Smooth muscle cell (in vitro differentiated cells): Measurements from ENCODE around the gene PDE1C. TPM values are rescaled to one million over a fixed set of nuclear protein-coding genes. Genes with fewer than 3 reads are reported as not detected.

Experiments used
- DNase-seq: peaks from one replicate; lab custom pipeline; 2025; ENCODE audit not compliant: unreplicated experiment; lab: John Stamatoyannopoulos, UW
- H2AFZ ChIP-seq: fragments of 200-600 bp; sonication (generic); 2 replicates; pipeline ENCODE4 v1.6.0; 2016; ENCODE audit warnings: antibody characterized with exemption, low read depth, mild to moderate bottlenecking
- H3F3A ChIP-seq: fragments of 200-600 bp; sonication (generic); 2 replicates; pipeline ENCODE4 v1.6.0; 2017; ENCODE audit warnings: antibody characterized with exemption, low read depth
- H3K27ac ChIP-seq: fragments of 200-600 bp; sonication (generic); 2 replicates; pipeline ENCODE4 v1.5.1; 2016; ENCODE audit warnings: low read depth, mild to moderate bottlenecking
- H3K27me3 ChIP-seq: fragments of 200-600 bp; sonication (generic); 2 replicates; pipeline ENCODE4 v1.6.1; 2016; ENCODE audit warnings: low read depth, mild to moderate bottlenecking
- H3K36me3 ChIP-seq: fragments of 200-600 bp; sonication (generic); 2 replicates; pipeline ENCODE4 v1.5.1; 2016; ENCODE audit warnings: low read depth
- H3K4me1 ChIP-seq: fragments of 200-600 bp; sonication (generic); 2 replicates; pipeline ENCODE4 v1.5.1; 2016; ENCODE audit warnings: low read depth
- H3K4me2 ChIP-seq: fragments of 200-600 bp; sonication (generic); 2 replicates; pipeline ENCODE4 v1.6.0; 2016; ENCODE audit warnings: mild to moderate bottlenecking
- H3K4me3 ChIP-seq: fragments of 200-600 bp; sonication (generic); 2 replicates; pipeline ENCODE4 v1.5.1; 2016; ENCODE audit warnings: mild to moderate bottlenecking
- H3K79me2 ChIP-seq: fragments of 200-600 bp; sonication (generic); 2 replicates; pipeline ENCODE4 v1.6.0; 2016; ENCODE audit warnings: low read depth, mild to moderate bottlenecking
- H3K9ac ChIP-seq: fragments of 200-600 bp; sonication (generic); 2 replicates; pipeline ENCODE4 v1.6.0; 2016; ENCODE audit warnings: low read depth
- H3K9me3 ChIP-seq: fragments of 200-600 bp; sonication (generic); replicated peaks from 2 replicates; pipeline ENCODE4 v1.5.1; 2016; ENCODE audit warnings: low read depth
- H4K20me1 ChIP-seq: fragments of 200-600 bp; sonication (generic); 2 replicates; pipeline ENCODE4 v1.6.0; 2016; ENCODE audit warnings: low read depth
- WGBS: methylation state at CpG from one replicate; pipeline ENCODE4 v1.1.7; 2016; ENCODE audit warnings: low lambda C conversion rate; 5-methylcytosine and 5-hydroxymethylcytosine counted together
- polyA plus RNA-seq: library from polyadenylated mRNA; unstranded; fragments of >200 nt; fragmentation: Nextera tagmentation; extraction: Ambion mirVana; gene quantifications from 2 replicates; pipeline ENCODE4 v1.2.1, GENCODE V29; 2016
- total RNA-seq: library from RNA; depleted of rRNA; stranded (reverse); fragments of >200 nt; gene quantifications from 2 replicates; pipeline ENCODE4 v1.2.3, GENCODE V29; 2014
- TF ChIP-seq, protein P1 (sequence below): fragments of 200-600 bp; sonication (generic); IDR thresholded peaks from 2 replicates; pipeline ENCODE4 v1.5.1; 2017; ENCODE audit warnings: borderline replicate concordance, mild to moderate bottlenecking, antibody characterized with exemption; ENCODE audit not compliant: insufficient read depth, poor library complexity, severe bottlenecking

Gene PDE1C
- total and polyA plus RNA-seq, 2 experiments from 2014 or later, result 1.2 to 6.9 TPM

DNA sequence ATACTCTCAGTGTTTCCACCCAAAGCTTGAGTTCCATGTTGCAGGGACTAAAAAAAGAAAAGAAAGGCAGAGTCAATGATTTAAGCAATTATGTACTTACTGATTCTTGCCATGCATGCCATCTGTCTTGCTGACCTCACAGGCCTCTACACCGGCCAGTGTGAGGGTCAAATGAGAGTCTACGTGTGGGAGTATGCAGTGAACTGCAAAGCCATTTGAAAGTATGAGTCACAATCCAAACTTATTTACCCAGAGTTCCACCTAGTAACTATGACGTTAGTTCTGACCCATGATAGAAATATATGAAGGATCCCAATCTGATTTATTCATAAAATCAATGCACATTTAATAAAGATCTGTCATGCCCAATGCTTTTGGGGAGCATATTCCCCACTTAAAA is 26.5 kb downstream of the PDE1C start:
- no peak overlapping the region for H2AFZ ChIP-seq
- H3K9me3 ChIP-seq, result no peaks in the 10 kb centered on the region
- no peak overlapping the region for H3K4me3 ChIP-seq
- no peaks in the 10 kb centered on the region for H4K20me1 ChIP-seq
- H3K79me2 ChIP-seq, result no peaks in the 10 kb centered on the region
- H3K4me1 ChIP-seq, result no peaks in the 10 kb centered on the region
- DNase-seq, result no peak
- H3K4me2 ChIP-seq, result no peak overlapping the region
- no peak overlapping the region for H3K27ac ChIP-seq
- no peaks in the 10 kb centered on the region for H3K27me3 ChIP-seq
- TF ChIP-seq, protein P1, sequence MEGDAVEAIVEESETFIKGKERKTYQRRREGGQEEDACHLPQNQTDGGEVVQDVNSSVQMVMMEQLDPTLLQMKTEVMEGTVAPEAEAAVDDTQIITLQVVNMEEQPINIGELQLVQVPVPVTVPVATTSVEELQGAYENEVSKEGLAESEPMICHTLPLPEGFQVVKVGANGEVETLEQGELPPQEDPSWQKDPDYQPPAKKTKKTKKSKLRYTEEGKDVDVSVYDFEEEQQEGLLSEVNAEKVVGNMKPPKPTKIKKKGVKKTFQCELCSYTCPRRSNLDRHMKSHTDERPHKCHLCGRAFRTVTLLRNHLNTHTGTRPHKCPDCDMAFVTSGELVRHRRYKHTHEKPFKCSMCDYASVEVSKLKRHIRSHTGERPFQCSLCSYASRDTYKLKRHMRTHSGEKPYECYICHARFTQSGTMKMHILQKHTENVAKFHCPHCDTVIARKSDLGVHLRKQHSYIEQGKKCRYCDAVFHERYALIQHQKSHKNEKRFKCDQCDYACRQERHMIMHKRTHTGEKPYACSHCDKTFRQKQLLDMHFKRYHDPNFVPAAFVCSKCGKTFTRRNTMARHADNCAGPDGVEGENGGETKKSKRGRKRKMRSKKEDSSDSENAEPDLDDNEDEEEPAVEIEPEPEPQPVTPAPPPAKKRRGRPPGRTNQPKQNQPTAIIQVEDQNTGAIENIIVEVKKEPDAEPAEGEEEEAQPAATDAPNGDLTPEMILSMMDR, result no peak
- H3F3A ChIP-seq, result no peaks in the 10 kb centered on the region
- 41% methylated on average over 3 of the region's 3 CpGs for WGBS
- H3K36me3 ChIP-seq, result no peaks in the 10 kb centered on the region
- H3K9ac ChIP-seq, result no peak overlapping the region

DNA sequence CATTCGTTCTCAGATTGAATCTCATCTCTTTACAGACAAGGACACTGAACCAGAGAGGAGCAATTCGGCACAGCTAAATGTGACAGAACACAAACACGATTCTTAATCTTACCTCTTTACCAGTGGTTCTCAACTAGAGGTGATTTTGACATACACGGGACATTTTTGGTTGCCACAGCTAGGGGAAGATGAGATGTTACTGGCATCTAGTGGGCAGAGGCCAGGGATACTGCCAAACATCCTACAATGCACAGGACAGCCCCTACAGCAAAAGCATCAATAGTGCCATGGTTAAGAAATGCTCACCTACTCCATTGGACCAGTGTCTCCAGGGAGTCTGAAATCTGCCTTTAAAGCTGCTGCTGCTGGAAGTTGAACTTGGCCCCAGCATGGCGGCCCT is 27.3 kb downstream of the PDE1C start:
- Histone ChIP-seq H3K27me3 (no peaks in the 10 kb centered on the region), H3K9ac (no peak overlapping the region), H3K27ac (no peak overlapping the region), H3K4me2 (no peak overlapping the region), H3K4me1 (no peaks in the 10 kb centered on the region), H3K4me3 (no peak overlapping the region), H3K36me3 (no peaks in the 10 kb centered on the region), H3K9me3 (no peaks in the 10 kb centered on the region), H2AFZ (no peak overlapping the region), H3K79me2 (no peaks in the 10 kb centered on the region), H4K20me1 (no peaks in the 10 kb centered on the region), H3F3A (no peaks in the 10 kb centered on the region)
- DNase-seq, result no peak
- WGBS, result 86% methylated on average over 5 of the region's 5 CpGs
- TF ChIP-seq, protein P1, result no peak

DNA sequence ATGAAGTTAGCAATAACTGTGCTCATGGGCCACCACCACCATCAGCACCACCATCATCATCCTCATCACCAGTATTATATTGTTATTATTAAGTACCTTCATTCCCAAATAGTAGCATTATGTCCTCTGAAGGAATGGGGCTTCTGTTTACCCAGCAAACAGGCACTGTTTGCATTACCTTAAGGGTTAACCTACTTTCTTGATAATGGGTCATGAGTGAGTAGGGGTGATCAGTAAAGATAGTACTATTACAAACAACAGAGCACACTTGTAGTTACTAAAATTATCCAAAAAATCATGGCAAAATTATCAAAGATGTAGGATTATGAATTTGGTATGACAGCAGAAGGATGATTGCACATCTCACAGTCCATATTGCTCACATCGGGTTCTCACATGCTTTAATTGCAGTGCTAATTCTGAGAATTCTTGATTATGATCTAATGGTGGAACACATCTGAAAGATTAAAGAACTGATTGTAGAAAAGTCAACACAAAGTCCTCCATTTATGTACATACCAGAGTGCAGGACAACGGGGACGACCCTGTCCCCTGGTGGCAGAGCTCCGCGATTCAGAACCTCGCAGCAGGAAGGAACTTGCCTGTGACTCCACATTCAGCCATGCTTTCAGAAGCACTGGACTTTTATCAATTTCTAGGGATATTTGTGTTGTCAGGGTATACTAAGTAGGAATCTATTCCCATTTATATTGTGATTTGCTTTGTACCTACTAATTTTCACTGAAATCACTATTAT is 31.0 kb downstream of the PDE1C start:
- H3K4me2 ChIP-seq, result no peak overlapping the region
- TF ChIP-seq, protein P1, result no peak
- no peaks in the 10 kb centered on the region for H3K36me3 ChIP-seq
- no peak overlapping the region for H3K27ac ChIP-seq
- WGBS, result 70% methylated on average over 6 of the region's 6 CpGs
- no peak for DNase-seq
- H2AFZ ChIP-seq, result no peak overlapping the region
- H4K20me1 ChIP-seq, result no peaks in the 10 kb centered on the region
- no peaks in the 10 kb centered on the region for H3K79me2 ChIP-seq
- H3K9ac ChIP-seq, result no peak overlapping the region
- no peaks in the 10 kb centered on the region for H3K27me3 ChIP-seq
- no peaks in the 10 kb centered on the region for H3F3A ChIP-seq
- H3K4me1 ChIP-seq, result no peaks in the 10 kb centered on the region
- H3K9me3 ChIP-seq, result no peaks in the 10 kb centered on the region
- no peak overlapping the region for H3K4me3 ChIP-seq

GRCh38 chr7:32037650-32038198 is 32.5 kb downstream of the PDE1C start:
- Histone ChIP-seq H3K27ac (no peak overlapping the region), H3K9me3 (no peaks in the 10 kb centered on the region), H3K4me2 (no peak overlapping the region), H4K20me1 (no peaks in the 10 kb centered on the region), H3K79me2 (no peaks in the 10 kb centered on the region), H2AFZ (no peak overlapping the region), H3K27me3 (no peaks in the 10 kb centered on the region), H3K4me3 (no peak overlapping the region), H3K36me3 (no peaks in the 10 kb centered on the region), H3K9ac (no peak overlapping the region), H3F3A (no peaks in the 10 kb centered on the region), H3K4me1 (no peaks in the 10 kb centered on the region)
- TF ChIP-seq, protein P1, result no peak
- no peak for DNase-seq
